ENCODE data around the gene CNTLN. TPM values are rescaled to one million over a fixed set of nuclear protein-coding genes. Genes with fewer than 3 reads are reported as not detected.
"Not testable (repeated sequence)": the region's sequence is repeated elsewhere in the genome, so short reads cannot be mapped to it uniquely, and the experiment has no call there.

CNTLN gene
- polyA plus RNA-seq, 5 donors = 12.0 to 25.2 (median 22.5) TPM

DNA sequence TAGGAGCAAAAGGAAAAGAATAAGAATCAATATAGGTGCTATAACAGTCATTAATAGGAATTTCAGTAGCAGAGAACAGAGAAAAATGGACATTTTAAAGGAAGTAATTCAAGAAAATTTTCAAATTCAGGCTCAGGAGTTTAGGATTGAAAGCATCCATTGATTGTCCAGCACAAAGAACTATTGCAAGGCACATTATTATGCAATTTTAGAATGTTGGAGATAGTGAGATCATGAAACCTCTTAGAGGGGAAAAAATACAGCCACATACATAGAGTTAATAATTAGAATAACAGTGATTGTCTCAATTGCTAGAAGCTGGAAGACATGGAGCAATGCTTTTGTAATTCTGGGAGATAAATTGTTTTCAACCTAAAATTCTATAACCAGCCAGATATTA is 31.5 kb downstream of the CNTLN start:
- DNase-seq = no peak

DNA sequence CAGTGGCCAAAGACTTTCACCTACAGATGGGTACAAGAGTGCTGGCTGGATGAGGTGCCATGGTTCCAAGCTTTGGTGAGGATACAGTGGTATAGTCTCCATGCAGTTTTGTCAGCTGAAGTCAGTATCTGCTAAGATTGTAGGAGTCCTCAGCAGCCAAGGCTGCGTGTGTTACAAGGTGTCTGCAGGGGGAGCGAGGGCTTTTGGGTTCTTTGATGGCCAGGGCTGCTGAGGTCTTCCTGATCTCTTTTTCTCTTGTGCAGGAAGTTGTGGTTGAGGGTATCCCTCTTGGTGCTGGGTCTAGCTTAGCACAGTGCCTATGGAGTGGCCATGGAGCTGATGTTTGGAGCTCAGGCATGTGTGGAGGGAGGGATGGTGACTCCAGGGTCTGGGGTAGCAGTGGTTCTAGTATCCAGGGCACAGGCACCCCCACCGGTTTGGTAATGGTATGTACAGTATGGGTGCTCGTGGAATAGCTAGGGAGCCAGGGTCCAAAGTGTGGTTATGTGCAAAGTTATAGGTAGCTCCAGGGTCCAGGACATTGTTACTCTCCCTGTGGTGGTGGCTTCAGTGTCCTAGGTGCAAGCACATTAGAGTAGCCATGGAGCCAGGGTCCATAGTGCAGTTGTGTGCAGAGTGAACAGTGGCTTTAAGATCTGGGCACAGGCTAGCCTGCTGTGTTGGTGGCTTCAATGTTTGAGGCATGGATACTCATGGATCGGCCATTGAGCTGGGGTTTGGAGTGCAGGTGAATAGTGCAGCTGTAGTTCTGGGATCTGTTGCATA is 36.7 kb downstream of the CNTLN start:
- DNase-seq = no peak

DNA sequence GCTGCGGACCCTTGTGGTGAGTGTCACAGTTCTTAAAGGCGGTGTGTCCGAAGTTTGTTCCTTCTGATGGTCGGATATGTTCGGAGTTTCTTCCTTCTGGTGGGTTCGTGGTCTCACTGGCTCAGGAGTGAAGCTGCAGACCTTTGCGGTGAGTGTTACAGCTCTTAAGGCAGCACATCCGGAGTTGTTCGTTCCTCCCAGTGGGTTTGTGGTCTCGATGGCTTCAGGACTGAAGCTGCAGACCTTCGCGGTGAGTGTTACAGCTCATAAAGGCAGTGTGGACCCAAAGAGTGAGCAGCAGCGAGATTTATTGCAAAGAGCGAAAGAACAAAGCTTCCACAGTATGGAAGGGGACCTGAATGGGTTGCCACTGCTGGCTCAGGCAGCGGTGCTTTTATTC is 42.7 kb downstream of the CNTLN start:
- DNase-seq = not testable (repeated sequence)

DNA sequence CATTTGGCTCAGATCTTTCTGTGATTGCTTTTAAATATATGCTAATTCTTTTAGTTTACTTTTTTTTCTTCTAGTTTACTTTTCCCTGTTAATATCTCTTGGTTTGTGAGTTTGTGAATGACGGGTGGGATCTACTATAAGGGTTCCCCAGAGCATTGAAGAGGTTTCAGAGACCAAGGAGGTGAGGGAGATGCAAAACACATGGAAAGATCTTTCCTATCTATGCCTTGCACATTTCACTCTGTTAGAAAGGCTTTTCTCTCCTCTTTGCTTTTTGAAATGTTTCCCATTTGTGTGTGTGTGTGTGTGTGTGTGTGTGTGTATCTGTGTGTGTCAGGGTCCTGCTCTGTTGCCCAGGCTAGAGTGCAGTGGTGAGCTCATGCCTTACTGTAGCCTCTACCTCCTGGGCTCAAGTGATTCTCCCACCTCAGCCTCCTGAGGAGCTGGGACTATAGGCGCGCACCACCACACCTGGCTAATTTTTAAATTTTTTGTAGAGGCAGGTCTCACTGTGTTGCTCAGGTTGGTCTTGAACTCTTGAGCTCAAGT is 50.7 kb downstream of the CNTLN start:
- DNase-seq = peak; percentile 40 to 48

DNA sequence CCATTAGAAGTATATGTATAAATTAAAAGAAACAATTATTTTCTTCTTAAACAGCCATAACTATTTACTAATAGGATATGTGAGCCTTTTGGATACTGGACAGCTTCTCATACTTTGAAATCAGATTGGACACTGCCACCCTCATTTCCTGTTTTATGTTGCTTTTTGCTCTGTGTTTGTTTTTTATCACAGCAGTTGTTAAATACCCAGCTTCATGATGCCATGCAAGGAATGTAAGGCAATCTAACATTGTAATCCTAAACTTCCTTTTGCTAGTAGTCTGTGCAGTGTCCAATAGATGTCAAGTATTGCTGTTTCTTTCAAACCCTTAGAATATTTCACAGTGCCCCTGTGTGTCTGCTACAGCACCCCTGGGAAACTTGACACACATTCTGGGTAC is 56.2 kb downstream of the CNTLN start:
- no peak for DNase-seq

DNA sequence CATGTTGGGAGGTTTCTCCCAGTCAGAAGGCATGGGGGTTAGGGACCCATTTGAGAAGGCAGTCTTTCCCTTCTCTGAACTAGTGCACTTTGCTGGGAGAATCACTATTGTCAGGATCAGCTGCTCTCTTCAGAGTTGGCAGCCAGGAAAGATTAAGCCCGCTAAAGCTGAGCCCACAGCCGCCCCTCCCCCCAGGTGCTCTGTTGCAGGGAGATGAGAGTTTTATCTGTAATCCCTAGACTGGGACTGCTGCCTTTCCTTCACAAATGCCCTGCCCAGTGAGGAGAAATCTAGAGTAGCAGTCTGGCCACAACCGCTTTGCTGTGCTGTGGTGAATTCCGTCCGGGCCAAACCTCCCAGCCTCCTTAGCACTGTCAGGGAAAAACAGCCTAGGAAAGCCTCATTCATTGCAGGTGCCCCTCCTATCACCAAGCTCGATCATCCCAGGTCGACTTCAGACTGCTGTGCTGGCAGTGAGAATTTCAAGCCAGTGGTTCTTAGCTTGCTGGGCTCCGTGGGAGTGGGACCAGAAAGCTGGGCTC is 69.8 kb downstream of the CNTLN start:
- no peak for DNase-seq

DNA sequence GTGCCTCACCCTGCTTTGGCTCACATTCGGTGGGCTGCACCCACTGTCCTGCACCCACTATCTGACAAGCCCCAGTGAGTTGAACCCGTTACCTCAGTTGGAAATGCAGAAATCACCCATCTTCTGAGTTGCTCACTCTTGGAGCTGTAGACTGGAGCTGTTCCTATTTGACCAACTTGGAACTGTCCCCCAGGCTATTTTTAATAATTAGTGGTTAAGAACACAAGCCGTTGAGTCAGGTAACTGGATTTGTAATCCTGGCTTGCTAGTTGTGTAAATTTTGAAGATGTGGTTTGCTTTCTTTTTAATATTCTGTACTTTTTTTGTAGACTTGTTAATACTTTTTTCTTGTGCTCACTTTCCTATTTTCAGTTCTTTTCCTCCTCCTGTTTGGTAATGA is 81.2 kb downstream of the CNTLN start:
- DNase-seq = no peak

DNA sequence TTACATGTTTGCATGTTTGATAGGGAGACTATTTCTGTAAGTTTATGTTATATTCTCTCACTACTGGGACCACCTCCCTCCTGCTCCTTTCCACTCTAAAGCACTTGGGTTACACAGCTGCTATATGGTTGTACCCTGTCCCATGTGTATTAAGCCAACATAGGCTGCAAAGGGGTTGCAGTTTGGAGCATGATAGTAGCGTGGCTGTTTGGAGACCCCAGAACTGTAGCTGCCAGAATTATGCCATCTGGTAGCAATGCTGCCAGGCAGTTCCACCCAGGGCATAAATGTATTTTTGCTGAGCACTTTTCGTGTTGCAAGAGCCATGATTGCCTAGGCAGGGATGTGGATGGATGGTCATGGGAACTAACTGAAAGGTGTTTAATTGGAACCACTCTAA is 81.8 kb downstream of the CNTLN start:
- DNase-seq = no peak

DNA sequence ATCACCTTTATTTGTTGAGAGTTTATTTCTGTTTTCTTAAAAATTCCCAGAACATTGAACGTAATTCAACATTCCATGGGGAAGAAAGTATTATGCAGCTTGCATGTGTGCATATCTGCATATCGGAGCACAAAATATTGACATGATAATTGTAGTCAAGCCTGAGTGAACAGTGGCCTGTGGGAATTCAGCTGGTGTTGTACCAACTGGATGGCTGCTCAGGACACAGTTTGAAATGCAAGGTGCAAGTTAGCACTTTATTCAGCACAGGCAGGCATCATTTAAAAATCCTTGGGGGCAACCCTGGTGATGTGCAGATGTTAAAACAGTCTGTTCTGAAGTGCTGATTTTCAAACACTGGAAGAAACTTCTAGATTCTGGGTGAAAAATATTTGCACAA is 82.4 kb downstream of the CNTLN start:
- no peak for DNase-seq

DNA sequence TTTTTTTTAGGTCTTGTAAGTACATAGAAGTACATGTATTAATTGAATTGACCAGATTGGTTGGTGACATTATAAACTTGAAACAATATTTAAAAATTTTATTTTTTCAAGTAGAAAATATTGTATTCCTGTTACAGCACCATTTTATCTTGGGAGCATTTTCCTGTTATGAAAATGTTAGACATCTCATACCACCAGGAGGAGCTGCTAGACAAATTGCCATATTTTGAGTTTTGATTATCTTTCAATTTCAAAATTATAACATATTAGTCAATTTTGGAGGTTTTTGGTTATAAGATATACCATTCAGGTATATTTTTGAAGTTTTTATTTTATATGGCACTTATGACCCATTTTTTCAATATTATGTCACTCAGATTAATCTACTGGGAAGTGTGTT is 84.4 kb downstream of the CNTLN start:
- no peak for DNase-seq

DNA sequence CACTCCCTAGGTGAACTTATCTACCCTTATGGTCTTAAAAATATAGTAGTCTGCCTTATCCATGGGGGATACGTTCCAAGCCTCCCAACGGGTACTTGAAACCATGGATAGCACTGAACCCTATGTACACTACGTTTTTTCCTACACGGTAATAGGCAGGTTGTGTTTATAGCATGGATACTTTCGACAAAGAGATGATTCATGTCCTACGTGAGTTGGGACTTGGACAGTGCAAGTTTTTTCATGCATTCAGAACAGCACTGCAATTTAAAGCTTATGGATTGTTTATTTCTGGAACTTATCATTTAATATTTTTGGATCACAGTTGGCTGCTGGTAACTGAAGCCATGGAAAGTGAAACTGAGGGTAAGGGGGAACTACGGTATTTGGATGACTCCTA is 88.1 kb downstream of the CNTLN start:
- DNase-seq = no peak

DNA sequence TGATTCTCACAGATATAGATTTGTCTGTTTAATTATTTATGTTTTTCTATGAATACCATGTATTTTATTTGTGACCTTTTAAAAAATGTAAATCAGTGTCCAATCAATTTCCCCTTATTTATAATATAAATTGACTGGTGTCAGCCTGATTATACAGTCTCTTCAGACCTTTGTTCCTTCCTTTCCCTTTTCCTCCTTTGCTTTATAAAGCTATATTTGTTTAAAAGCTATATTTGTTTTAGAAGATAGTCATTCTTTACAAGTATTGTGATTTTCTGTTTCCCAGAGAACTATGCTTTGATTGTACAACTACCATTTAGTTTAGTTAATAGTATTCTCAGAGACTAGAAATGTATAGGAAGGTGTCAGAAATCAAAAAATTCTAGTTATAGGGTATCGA is 90.6 kb downstream of the CNTLN start:
- no peak for DNase-seq

DNA sequence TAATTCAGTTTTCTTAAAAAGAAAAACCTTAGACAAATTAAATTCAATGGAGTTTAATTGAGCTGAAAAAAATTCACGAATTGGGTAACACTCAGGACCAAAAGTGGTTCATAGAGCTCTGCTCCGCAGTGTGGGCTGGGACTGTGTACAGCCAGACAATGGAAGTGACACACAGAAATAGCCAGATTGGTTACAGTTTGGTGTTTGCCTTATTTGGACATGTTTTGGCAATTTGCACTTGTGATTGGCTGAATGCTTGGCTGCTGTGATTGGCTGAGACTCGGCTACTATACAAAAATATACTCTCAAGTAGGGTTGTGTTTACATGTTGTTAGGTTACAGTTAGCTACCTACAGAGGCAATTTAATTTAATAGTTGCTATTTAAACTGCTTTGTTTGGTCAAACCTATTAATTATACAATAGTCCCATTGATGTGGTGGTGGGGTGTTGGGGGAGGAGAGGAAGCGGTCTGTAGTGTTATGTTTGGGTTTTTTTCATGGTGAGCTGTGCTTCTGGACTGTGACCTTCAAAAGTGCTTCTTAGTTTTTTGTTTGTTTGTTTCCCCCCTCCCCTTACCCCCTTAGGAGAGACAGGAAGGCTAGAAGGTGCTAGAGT is 95.2 kb downstream of the CNTLN start:
- DNase-seq = no peak

DNA sequence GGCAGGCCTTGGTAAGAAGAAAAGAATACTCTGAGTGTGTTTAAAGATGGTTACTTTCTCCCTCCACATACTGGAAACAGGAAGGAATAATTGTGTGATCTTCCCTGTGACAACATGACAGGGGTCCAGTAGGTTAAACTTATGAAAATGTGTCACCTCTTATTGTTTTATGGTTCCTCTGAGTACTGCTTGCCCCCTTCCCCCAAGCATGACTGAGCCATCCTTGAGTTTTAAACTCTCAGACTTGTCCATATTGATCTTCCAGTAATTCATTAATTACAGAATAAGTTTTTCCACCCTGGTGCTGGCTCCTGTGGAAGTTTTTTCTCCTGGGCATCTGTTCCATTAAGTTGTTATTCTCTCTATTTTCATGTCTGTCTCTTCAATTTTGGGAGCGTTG is 95.8 kb downstream of the CNTLN start:
- DNase-seq = no peak

DNA sequence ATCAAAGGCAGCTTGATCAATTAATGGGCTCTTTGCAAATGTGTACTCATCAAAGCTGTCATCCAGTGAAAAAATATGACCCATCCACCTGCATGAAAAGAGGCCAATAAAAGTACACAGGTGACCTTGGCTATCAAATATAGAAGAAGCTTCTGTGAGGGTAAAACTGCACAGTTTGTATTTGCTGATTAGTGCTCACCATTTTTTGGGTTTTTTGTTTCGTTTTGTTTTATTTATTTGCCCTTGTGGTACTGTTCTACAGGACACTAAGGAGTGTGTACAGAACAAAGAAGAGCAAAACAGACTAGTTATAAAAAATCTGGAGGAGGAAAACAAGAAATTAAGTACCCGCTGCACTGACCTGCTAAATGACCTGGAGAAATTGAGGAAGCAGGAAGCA is 101.3 kb downstream of the CNTLN start:
- no peak for DNase-seq

DNA sequence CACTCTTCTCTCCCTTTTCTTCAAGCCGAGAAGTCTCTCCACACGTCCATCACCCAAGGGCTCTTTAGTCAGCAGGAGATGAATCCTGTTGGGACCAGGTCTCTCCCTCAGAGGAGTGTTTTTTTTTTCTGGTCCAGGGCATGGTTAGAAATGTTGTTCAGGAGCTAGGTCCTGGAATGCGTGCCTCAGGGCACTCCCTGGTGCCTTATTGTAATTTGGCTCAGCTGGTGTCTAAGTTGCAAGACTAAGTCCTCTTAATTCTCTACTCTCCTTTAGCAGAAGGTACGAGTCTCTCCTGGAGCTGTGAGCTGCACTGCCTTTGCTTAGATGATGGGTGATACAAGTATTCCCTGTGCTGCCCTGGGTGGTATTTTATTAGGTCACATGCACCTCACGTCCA is 111.9 kb downstream of the CNTLN start:
- no peak for DNase-seq

DNA sequence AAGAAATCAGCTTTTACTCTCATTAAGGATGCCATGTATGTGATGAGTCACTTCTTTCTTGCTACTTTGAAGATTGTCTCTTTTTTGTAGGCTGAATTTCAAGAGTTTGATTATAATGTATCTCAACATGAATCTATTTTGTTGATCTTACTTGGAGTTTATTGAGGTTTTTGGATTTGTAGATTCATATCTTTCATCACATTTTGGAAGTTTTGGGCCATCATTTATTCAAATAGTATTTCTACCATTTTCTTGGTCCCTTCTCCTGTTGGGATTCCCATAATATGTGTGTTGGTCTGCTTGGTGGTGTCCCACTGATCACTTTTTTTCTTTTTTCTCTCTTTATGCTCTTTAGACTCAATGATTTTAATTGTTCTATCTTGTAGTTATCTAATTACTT is 116.3 kb downstream of the CNTLN start:
- no peak for DNase-seq

DNA sequence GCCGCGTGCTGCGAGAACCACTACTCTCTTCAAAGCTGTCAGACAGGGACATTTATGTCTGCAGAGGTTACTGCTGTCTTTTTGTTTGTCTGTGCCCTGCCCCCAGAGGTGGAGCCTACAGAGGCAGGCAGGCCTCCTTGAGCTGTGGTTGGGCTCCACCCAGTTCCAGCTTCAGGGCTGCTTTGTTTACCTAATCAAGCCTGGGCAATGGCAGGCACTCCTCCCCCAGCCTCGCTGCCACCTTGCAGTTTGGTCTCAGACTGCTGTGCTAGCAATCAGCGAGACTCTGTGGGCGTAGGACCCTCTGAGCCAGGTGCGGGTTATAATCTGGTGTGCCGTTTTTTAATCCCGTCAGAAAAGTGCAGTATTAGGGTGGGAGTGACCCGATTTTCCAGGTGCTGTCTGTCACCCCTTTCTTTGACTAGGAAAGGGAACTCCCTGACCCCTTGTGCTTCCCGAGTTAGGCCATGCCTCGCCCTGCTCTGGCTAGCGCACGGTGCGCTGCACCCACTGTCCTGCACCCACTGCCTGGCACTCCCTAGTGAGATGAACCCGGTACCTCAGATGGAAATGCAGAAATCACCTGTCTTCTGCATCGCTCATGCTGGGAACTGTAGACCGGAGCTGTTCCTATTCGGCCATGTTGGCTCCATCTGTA is 133.8 kb downstream of the CNTLN start:
- not testable (repeated sequence) for DNase-seq

DNA sequence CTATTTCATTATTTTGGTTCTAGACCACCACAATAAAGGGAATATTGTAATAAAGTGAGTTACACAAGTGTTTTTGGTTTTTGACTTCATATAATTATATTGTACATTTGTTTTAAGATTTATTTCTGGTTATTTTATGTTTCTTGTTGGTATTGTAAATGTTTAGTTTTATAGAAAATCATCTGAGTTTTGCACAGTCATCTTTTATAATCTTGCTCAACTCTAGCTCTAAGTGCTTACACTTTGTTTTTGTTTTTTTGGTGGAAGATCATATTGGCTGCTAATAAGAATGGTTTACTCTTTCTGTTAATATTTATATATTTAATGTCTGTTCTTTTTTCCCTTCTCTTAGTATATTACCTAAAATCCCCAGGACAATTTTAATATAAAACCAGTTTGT is 135.0 kb downstream of the CNTLN start:
- DNase-seq = no peak

DNA sequence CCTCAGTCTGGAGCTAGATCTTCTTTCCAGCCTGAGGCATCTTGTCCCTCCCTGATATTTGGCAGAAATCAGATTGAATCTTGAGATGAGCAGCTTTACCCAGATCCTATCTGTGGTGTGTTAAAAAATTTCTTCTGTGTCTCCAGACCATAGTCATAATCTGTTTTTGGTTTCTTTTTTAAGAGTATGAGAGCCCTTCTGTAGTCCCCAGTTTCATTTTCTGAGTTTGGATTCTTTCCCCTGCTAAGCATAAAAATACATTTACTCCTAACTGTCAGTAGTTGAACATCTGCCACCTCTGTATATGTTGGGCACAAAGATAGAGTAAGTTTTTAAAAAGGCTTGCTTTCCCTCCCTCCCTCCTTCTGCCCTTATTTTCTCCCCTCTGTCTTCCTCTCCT is 137.7 kb downstream of the CNTLN start:
- DNase-seq = peak; percentile 3 to 14

DNA sequence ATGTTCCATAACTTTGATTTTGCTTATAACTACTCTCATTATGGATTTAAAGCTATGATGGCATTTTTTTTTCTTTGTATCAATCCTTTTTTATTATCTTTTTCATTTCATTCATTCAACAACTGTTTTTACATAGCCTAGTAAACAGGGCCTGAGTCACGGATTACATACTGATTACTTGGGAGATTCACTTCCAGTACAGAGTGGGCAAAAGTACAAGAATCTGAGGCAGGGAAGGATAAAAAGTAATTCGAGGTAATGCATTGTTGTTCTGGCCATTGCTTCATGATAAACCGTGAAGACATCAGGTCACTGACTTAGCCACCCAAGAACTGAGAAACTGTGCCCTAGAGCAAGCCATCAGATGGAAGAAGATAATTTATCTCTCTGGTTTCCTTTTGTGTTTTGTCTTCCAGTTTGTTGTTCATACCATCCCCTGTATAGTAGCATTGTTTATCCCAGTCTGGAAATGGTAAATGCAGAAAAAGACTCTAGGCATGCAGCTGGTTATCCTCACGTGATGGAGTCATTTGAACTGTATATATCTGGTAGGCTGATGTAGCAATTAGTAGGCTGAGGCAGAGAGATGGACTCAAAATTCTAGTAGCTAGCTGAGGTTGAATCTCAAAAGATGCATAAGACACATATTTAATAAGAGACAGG is 145.6 kb downstream of the CNTLN start:
- DNase-seq = no peak

DNA sequence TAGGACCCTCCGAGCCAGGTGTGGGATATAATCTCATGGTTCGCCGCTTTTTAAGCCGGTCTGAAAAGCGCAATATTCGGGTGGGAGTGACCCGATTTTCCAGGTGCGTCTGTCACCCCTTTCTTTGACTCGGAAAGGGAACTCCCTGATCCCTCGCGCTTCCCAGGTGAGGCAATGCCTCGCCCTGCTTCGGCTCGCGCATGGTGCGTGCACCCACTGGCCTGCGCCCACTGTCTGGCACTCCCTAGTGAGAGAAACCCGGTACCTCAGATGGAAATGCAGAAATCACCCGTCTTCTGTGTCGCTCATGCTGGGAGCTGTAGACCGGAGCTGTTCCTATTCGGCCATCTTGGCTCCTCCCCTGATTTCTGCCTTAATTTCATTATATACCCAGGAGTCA is 155.8 kb downstream of the CNTLN start:
- not testable (repeated sequence) for DNase-seq

Data from right lung (tissue), 5 donors.